Loucy (cell line): ENCODE results near the gene EDIL3.

Experiments used
- H2AFZ ChIP-seq: fragments of 200-600 bp; sonication (generic); 2 replicates; pipeline ENCODE4 v1.6.0; 2016; ENCODE audit warnings: antibody characterized with exemption, mild to moderate bottlenecking, low read length, moderate library complexity
- H3F3A ChIP-seq: fragments of 200-600 bp; 2 replicates; pipeline ENCODE4 v1.6.0; 2016; ENCODE audit warnings: antibody characterized with exemption, low read depth, mild to moderate bottlenecking
- H3K27me3 ChIP-seq: fragments of 200-600 bp; sonication (generic); 2 replicates; pipeline ENCODE4 v1.6.1; 2014; ENCODE audit warnings: low read length, mild to moderate bottlenecking; ENCODE audit not compliant: insufficient read depth, poor library complexity, severe bottlenecking
- H3K36me3 ChIP-seq: fragments of 200-600 bp; sonication (generic); 2 replicates; pipeline ENCODE4 v1.6.1; 2016; ENCODE audit warnings: low read length; ENCODE audit not compliant: insufficient read depth
- H3K4me1 ChIP-seq: fragments of 200-600 bp; sonication (generic); 2 replicates; pipeline ENCODE4 v1.5.1; 2014; ENCODE audit warnings: low read length, mild to moderate bottlenecking; ENCODE audit not compliant: insufficient read depth, poor library complexity, severe bottlenecking
- H3K4me2 ChIP-seq: fragments of 200-600 bp; sonication (generic); 2 replicates; pipeline ENCODE4 v1.6.0; 2014; ENCODE audit warnings: antibody characterized with exemption, low read length, low read depth, mild to moderate bottlenecking; ENCODE audit not compliant: poor library complexity, severe bottlenecking
- H3K4me3 ChIP-seq: fragments of 200-600 bp; sonication (generic); 2 replicates; pipeline ENCODE4 v1.5.1; 2014; ENCODE audit warnings: low read length, mild to moderate bottlenecking, mixed read lengths; ENCODE audit not compliant: poor library complexity, severe bottlenecking
- H3K79me2 ChIP-seq: fragments of 200-600 bp; sonication (generic); 2 replicates; pipeline ENCODE4 v1.6.1; 2014; ENCODE audit warnings: low read length; ENCODE audit not compliant: insufficient read depth
- H3K9ac ChIP-seq: fragments of 200-600 bp; sonication (generic); 2 replicates; pipeline ENCODE4 v1.6.0; 2014; ENCODE audit warnings: mild to moderate bottlenecking, low read depth, low read length, moderate library complexity; ENCODE audit not compliant: poor library complexity, severe bottlenecking
- H3K9me2 ChIP-seq: fragments of 200-600 bp; sonication (generic); replicated peaks from 2 replicates; pipeline ENCODE4 v1.6.1; 2016; ENCODE audit warnings: low read depth, low read length, mixed read lengths
- H3K9me3 ChIP-seq: fragments of 200-600 bp; sonication (generic); 2 replicates; pipeline ENCODE4 v1.6.1; 2014; ENCODE audit warnings: mild to moderate bottlenecking, antibody characterized with exemption, low read length, low read depth; ENCODE audit not compliant: insufficient read depth
- H4K20me1 ChIP-seq: fragments of 200-600 bp; sonication (generic); 2 replicates; pipeline ENCODE4 v1.6.0; 2014; ENCODE audit warnings: antibody characterized with exemption, low read length, mild to moderate bottlenecking; ENCODE audit not compliant: insufficient read depth, poor library complexity, severe bottlenecking
- CTCF ChIP-seq: fragments of 200-600 bp; sonication (generic); conservative IDR thresholded peaks from 2 replicates; pipeline ENCODE4 v1.5.1; 2014; ENCODE audit warnings: mild to moderate bottlenecking, antibody characterized with exemption, low read length
- EZH2phosphoT487 ChIP-seq: fragments of 200-600 bp; IDR thresholded peaks from 2 replicates; pipeline ENCODE4 v1.6.1; 2018; ENCODE audit warnings: antibody characterized with exemption, mild to moderate bottlenecking, moderate library complexity, borderline replicate concordance

The EDIL3 gene

DNA sequence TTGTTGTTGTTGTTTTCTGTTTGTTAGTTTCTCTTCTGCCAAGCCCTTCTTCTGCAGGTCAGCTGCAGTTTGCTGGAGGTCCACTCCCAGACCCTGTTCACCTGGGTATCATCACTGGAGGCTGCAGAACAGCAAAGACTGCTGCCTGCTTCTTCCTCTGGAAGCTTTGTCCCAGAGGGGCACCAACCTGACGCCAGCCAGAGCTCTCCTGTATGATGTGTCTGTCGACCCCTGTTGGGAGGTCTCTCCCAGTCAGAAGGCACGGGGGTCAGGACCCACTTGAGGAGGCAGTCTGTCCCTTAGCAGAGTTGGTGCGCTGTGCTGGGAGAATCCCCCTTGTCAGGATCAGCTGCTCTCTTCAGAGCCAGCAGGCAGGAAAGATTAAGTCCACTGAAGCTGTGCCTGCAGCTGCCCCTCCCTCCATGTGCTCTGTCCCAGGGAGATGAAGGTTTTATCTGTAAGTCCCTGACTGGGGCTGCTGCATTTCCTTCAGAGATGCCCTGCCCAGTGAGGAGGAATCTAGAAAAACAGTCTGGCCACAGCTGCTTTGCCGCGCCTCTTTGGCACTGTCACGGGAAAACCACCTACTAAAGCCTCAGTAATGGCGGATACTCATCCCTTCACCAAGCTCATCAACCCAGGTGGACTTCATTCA, 299.2 kb downstream of the EDIL3 start:
- H3K9me2 ChIP-seq = no peaks in the 10 kb centered on the region
- no peak overlapping the region for H3K9ac ChIP-seq
- H2AFZ ChIP-seq = no peak overlapping the region
- no peak overlapping the region for H3K4me2 ChIP-seq
- no peak for TF ChIP-seq CTCF
- TF ChIP-seq EZH2phosphoT487 = no peak
- no peaks in the 10 kb centered on the region for H3K79me2 ChIP-seq
- no peaks in the 10 kb centered on the region for H3F3A ChIP-seq
- H4K20me1 ChIP-seq = no peaks in the 10 kb centered on the region
- H3K4me3 ChIP-seq = no peak overlapping the region
- no peaks in the 10 kb centered on the region for H3K36me3 ChIP-seq
- H3K9me3 ChIP-seq = no peaks in the 10 kb centered on the region
- H3K4me1 ChIP-seq = no peaks in the 10 kb centered on the region
- H3K27me3 ChIP-seq = no peaks in the 10 kb centered on the region

DNA sequence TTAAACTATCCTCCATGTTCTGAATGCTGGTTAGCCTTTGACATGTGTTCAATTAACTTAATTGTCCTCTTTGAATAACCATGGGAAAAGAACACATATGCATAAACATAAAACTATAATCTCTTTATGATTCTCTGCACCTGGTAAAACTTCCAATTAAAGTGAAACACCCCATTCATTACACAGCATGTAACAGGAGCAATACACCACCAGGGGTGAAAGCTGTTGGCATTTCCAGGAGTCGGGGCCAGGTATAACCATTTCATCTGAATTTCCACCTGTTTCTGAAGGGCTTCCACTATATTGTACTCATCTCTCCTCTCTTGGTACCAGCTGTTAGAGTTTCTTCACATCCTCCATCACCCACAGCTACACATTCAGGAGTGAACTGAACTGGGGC, 303.8 kb downstream of the EDIL3 start:
- no peak for TF ChIP-seq CTCF
- TF ChIP-seq EZH2phosphoT487 = no peak
- Histone ChIP-seq H2AFZ (no peak overlapping the region), H3K9me2 (no peaks in the 10 kb centered on the region), H3K9me3 (no peaks in the 10 kb centered on the region), H3K9ac (no peak overlapping the region), H4K20me1 (no peaks in the 10 kb centered on the region), H3K4me3 (no peak overlapping the region), H3F3A (no peaks in the 10 kb centered on the region), H3K27me3 (no peaks in the 10 kb centered on the region), H3K4me1 (no peaks in the 10 kb centered on the region), H3K36me3 (no peaks in the 10 kb centered on the region), H3K79me2 (no peaks in the 10 kb centered on the region), H3K4me2 (no peak overlapping the region)

DNA sequence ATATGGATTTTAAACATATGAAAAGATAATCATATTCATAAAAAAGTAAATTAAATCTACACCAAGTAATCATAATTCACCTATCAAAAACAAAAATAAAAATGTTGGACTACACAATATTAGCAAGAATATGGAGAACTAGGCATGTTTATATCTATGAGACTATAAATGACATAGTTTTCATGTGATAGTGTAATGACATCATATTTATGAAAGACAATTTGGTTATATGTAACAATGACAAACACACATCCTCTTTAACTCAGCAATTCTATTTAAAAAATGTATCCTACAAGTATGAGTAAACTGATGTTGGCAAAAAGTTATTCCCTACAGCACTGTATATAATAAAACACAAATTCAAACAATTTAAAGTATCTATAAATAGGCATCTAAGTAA, 312.3 kb downstream of the EDIL3 start:
- no peak overlapping the region for H3K4me2 ChIP-seq
- no peaks in the 10 kb centered on the region for H3F3A ChIP-seq
- no peaks in the 10 kb centered on the region for H3K4me1 ChIP-seq
- H3K9me3 ChIP-seq = no peaks in the 10 kb centered on the region
- no peaks in the 10 kb centered on the region for H3K79me2 ChIP-seq
- H3K9me2 ChIP-seq = no peaks in the 10 kb centered on the region
- H3K9ac ChIP-seq = no peak overlapping the region
- no peak overlapping the region for H3K4me3 ChIP-seq
- no peak for TF ChIP-seq EZH2phosphoT487
- TF ChIP-seq CTCF = no peak
- no peaks in the 10 kb centered on the region for H4K20me1 ChIP-seq
- no peak overlapping the region for H2AFZ ChIP-seq
- H3K27me3 ChIP-seq = no peaks in the 10 kb centered on the region
- no peaks in the 10 kb centered on the region for H3K36me3 ChIP-seq
